ENCODE results near the gene CCNY.

CCNY gene

DNA sequence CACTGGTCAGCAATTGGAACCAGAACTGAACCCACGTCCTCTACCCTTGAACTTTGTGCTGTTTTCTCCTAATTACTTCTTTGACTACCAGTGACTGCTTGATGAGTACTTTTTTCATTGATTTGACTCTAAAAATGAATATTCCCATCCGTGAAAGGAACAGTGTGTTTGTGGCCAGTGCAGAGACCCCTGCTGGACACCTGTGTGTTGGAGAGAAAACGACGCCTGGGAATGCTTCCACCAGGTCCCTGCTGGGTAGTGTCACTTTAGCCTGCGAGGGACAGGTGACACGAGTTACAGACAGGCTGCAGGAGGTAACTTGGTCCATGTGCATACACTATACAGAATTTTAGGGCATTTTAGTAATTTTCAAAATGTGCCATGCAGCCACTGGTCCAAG is 262.1 kb downstream of the CCNY start:
- DNase-seq: no peak

- no peak for DNase-seq
These were observed 263.9 kb downstream of the CCNY start for GRCh38 chr10:35600193-35600592.

DNA sequence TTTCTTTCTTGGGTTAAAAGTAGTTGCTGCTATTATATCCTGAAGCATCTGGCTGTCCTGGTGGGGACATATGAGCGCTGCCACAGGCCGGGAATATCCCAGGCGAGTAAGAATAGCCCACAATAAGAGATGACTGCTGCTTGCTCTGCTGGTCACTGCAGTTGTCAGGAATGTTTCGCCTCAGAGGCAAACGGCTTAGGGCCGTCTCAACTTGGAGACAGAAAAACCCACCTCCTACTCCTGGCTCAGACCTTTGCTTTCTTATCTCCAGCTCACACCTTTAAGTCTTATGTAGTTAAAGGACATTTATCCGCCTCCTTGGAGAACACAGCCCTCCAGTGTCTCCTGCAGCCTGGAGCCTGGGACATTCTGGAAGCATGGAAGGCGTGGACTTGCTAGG is 268.9 kb downstream of the CCNY start, which contains the start of gene GJD4:
Gene GJD4, plus strand, starts transcription at position 151 of the 400 bp plus-strand sequence. Its CDS starts 227 bp downstream, at position 378.
- no peak for DNase-seq

GRCh38 chr10:35606430-35606829 is 270.1 kb downstream of the CCNY start:
- DNase-seq: no peak

DNA sequence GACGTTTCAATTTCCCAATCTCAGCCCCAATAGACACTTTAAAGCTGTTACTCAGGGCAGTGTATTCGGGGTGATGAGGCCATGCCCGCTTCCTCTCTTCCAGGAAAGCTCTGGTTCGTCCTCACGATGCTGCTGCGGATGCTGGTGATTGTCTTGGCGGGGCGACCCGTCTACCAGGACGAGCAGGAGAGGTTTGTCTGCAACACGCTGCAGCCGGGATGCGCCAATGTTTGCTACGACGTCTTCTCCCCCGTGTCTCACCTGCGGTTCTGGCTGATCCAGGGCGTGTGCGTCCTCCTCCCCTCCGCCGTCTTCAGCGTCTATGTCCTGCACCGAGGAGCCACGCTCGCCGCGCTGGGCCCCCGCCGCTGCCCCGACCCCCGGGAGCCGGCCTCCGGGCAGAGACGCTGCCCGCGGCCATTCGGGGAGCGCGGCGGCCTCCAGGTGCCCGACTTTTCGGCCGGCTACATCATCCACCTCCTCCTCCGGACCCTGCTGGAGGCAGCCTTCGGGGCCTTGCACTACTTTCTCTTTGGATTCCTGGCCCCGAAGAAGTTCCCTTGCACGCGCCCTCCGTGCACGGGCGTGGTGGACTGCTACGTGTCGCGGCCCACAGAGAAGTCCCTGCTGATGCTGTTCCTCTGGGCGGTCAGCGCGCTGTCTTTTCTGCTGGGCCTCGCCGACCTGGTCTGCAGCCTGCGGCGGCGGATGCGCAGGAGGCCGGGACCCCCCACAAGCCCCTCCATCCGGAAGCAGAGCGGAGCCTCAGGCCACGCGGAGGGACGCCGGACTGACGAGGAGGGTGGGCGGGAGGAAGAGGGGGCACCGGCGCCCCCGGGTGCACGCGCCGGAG is 271.4 kb downstream of the CCNY start:
- DNase-seq: no peak

GRCh38 chr10:35608328-35608672 is 272.0 kb downstream of the CCNY start:
- DNase-seq: no peak

DNA sequence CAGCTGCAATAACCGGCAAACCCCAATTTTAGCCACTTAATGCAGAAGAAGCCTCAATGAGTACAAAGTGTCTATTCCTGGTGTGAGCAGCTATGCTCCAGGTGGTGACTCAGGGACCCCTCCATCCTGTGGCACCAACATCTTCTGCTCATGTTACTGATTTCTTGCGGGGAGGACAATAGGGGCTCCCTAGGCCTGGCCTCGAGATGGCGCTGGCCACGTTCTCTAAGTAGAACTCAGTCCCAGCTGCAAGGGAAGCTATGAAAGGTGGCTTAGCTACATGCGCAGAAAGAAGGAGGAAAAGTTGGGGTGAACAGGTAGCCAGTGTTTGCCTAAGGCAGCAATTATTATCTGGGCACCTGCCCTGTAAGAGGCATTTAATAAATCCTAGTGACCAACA is 275.4 kb downstream of the CCNY start:
- DNase-seq: no peak

DNA sequence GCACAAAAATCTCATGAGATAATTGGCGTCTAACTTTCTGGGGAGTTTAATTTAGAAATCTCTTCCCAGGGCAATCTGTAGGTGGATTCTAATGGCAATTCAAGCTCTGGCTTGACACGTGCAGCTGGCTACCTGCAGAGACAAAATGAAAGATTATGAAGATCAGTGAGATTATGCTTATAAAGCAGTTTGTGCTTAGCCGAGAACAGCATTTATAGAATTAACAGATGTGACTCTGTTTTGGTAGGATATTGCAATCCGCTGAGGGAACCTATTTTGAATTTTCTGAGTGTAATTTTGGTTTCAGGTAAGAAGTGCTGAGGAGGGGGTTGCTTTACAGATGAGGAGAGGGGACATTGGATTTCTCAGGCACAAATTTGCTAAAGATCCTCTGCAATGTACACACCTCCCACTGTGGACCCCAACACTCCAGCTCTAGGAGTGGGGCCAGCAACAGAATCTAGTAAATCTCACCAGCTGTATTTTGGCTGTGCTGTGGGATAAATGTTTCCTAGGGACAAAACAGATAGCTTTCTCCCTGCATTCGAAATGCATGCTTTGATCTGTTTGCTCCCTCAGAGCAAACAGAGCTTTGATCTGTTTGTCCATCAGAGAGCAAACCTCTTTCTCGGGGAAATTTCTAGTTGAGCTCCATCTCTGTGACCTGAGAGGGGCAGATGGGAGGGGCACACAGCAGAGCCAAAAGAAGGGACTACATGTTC is 276.2 kb downstream of the CCNY start:
- DNase-seq: no peak

GRCh38 chr10:35613107-35613440 is 276.8 kb downstream of the CCNY start:
- DNase-seq: no peak

DNA sequence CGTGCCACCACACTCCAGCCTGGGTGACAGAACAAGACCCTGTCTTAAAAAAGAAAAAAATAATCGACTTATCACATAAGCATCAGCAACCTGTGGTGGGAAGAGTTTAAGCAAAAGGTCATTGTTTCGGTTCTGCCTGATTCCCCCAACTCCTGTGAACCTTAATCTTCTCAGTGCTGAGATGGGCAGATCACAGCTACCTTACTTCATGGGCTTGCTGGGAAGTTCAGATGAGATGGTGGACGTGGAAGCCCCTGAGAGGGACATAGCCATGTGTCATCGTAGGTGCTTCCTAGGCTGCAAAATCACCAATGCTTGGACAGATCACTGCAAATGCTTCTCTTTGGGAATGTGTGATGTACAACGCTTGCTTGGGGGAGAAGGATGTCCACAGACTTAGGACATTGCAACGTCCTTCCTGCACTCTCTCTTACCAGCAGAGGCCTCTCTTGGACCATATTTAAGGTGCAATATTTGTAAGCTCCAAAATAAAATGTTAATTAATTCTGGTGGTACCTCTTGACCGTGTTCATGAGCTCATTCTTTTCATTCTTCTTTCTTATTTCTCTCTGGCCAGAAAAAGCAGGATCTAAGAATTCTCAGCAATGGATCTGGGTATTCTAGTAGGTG is 277.4 kb downstream of the CCNY start:
- no peak for DNase-seq

- DNase-seq: no peak
These were observed 278.0 kb downstream of the CCNY start for GRCh38 chr10:35614312-35614711.
